ENCODE measurements around the gene ATP6V0B. TPM values are rescaled to one million over a fixed set of nuclear protein-coding genes. Genes with fewer than 3 reads are reported as not detected.
A peak's percentile ranks its signal among the peaks of the same experiment; 100 is the strongest.

Gene ATP6V0B
- total and polyA plus RNA-seq, 2 of the 13 experiments (the other 11 are each of a cell fraction or from before 2014, with no cell fraction given) = 157 to 161 TPM

DNA sequence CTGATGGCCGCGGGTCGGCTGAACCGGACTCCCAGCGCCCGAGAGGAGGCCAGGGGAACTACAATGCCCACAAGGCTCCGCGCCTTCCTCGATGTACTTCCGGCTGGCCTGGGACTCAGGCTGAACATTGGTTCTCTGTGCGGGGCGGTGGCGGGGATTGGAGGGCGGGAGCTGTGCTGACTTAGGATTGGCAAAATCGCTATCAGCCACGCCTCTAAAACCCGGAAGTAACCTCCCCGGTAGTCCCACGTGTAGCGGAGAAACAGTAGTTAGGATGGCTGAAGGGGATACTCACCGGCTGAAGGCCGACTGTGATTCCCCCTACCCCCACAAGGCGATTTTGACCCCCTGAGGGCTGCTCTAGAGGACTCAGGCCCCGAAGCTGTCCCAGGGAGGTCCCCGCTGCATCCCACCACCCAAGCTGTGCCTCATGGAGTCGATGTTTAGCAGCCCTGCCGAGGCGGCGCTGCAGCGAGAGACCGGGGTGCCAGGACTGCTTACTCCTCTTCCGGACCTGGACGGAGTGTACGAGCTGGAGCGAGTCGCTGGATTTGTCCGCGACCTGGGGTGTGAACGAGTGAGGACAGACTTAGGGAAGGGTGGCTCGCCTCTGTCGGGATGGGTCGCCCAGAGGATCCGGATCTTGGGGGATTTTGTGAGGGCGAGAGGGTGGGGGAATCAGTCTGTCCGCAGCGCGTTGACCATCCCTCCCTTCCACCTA is 4.9 kb upstream of the ATP6V0B start, which contains the start of gene DPH2 (continued):
- TF ChIP-seq USF2 (IDR thresholded peaks at IDR 0.05; ENCODE audit: low read depth, low read length) = peak; percentile 56; the same call in 1 of the 2 replicates
- TF ChIP-seq USF2 (CRISPR knock-in tag; IDR thresholded peaks at IDR 0.05; ENCODE audit: borderline replicate concordance) = 0 out of 2 replicates have a peak, but pooled peaks have one; percentile 19
- 0 out of 2 replicates have a peak, but pooled peaks have one; percentile 33 for TF ChIP-seq ZNF430 (CRISPR knock-in tag; IDR thresholded peaks at IDR 0.05)
- peak; percentile 53; the same call in 1 of the 2 replicates for TF ChIP-seq CREB1 (IDR thresholded peaks at IDR 0.05)
- TF ChIP-seq CREB1 (CRISPR knock-in tag; IDR thresholded peaks at IDR 0.05) = peak; percentile 92
- 0 out of 2 replicates have a peak, but pooled peaks have one; percentile 26 for TF ChIP-seq ZGPAT (CRISPR knock-in tag; IDR thresholded peaks at IDR 0.05)
- no peak for TF ChIP-seq SRY (CRISPR knock-in tag; IDR thresholded peaks at IDR 0.05)
- TF ChIP-seq XRCC5 (optimal IDR thresholded peaks at IDR 0.05; ENCODE audit: low read length) = peak; percentile 10
- peak; percentile 53; the same call in 1 of the 2 replicates for TF ChIP-seq ZNF574 (CRISPR knock-in tag; IDR thresholded peaks at IDR 0.05)
- no peak; the same call in 1 of the 2 replicates for TF ChIP-seq HOXA5 (CRISPR knock-in tag; IDR thresholded peaks at IDR 0.05)
- no peak for TF ChIP-seq KLF9 (CRISPR knock-in tag; IDR thresholded peaks at IDR 0.05; ENCODE audit: low read depth)
- peak; percentile 99 for TF ChIP-seq SIN3A (IDR thresholded peaks at IDR 0.05; ENCODE audit: borderline replicate concordance, low read depth, low read length)
- TF ChIP-seq PITX1 (CRISPR knock-in tag; IDR thresholded peaks at IDR 0.05) = no peak
- TF ChIP-seq POLR2AphosphoS5 (IDR thresholded peaks at IDR 0.05; ENCODE audit: low read depth, low read length) = peak; percentile 64
- no peak for TF ChIP-seq ZNF432 (CRISPR knock-in tag; IDR thresholded peaks at IDR 0.05; ENCODE audit: borderline replicate concordance)
- TF ChIP-seq PHF20 (CRISPR knock-in tag; IDR thresholded peaks at IDR 0.05) = peak; percentile 75
- TF ChIP-seq NFYB (CRISPR knock-in tag; IDR thresholded peaks at IDR 0.05) = peak; percentile 89
- peak; percentile 94 for TF ChIP-seq FOXK1 (CRISPR knock-in tag; IDR thresholded peaks at IDR 0.05; ENCODE audit: borderline replicate concordance, low read depth)
- TF ChIP-seq BRD4 (CRISPR knock-in tag; IDR thresholded peaks at IDR 0.05) = 0 out of 2 replicates have a peak, but pooled peaks have one; percentile 14
- TF ChIP-seq ZNF792 (CRISPR knock-in tag; IDR thresholded peaks at IDR 0.05) = 0 out of 2 replicates have a peak, but pooled peaks have one; percentile 18
- peak; percentile 77; the same call in 1 of the 2 replicates for TF ChIP-seq DMAP1 (CRISPR knock-in tag; IDR thresholded peaks at IDR 0.05)
- peak; percentile 55; the same call in 1 of the 2 replicates for TF ChIP-seq ATF1 (CRISPR knock-in tag; IDR thresholded peaks at IDR 0.05)
- TF ChIP-seq HIVEP1 (CRISPR knock-in tag; IDR thresholded peaks at IDR 0.05) = peak; percentile 44; the same call in 1 of the 2 replicates

Data from HepG2 (cell line).